ENCODE results near the gene ADIPOQ. TPM values are rescaled to one million over a fixed set of nuclear protein-coding genes. Genes with fewer than 3 reads are reported as not detected.
"Not testable (repeated sequence)": the region's sequence is repeated elsewhere in the genome, so short reads cannot be mapped to it uniquely, and the experiment has no call there.

ADIPOQ gene
- total and polyA plus RNA-seq, 8 donors: 0.03 to 0.10 (median 0.06) TPM; not detected in 4

DNA sequence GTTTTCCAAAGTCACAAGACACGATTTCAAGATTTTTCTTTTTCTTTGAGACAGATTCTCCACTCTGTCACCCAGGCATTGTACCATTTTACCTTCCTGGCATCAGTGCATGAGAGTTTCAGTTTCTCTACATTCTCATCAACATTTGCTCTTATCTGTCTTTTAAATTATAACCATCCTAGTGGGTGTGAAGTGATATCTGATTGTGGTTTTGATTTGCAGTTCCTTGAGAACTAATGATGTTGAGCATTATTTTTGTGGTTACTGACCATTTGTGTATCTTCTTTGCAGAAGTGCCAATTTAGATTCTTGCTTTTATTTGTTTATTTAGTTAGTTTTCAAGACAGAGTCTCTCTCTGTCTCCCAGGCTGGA, 41.2 kb downstream of the ADIPOQ start:
- no peak overlapping the region for H3K27ac ChIP-seq
- DNase-seq (no peak), ATAC-seq (no peak)
- no peak overlapping the region for H3K4me3 ChIP-seq
- TF ChIP-seq, protein P1, sequence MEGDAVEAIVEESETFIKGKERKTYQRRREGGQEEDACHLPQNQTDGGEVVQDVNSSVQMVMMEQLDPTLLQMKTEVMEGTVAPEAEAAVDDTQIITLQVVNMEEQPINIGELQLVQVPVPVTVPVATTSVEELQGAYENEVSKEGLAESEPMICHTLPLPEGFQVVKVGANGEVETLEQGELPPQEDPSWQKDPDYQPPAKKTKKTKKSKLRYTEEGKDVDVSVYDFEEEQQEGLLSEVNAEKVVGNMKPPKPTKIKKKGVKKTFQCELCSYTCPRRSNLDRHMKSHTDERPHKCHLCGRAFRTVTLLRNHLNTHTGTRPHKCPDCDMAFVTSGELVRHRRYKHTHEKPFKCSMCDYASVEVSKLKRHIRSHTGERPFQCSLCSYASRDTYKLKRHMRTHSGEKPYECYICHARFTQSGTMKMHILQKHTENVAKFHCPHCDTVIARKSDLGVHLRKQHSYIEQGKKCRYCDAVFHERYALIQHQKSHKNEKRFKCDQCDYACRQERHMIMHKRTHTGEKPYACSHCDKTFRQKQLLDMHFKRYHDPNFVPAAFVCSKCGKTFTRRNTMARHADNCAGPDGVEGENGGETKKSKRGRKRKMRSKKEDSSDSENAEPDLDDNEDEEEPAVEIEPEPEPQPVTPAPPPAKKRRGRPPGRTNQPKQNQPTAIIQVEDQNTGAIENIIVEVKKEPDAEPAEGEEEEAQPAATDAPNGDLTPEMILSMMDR (IDR thresholded peaks at IDR 0.05): no peak
- H3K9me3 ChIP-seq: no peaks in the 10 kb centered on the region
- no peaks in the 10 kb centered on the region for H3K27me3 ChIP-seq
- H3K36me3 ChIP-seq: no peaks in the 10 kb centered on the region
- no peaks in the 10 kb centered on the region for H3K4me1 ChIP-seq
- intact Hi-C loops (cut with DNase I): no loop called here

- intact Hi-C loops (cut with DNase I): not testable (repeated sequence)
Measured at GRCh38 chr3:186884868-186885267, 42.4 kb downstream of the ADIPOQ start.

GRCh38 chr3:186886202-186886981, 43.9 kb downstream of the ADIPOQ start:
- Histone ChIP-seq H3K27me3 (no peaks in the 10 kb centered on the region), H3K4me1 (no peaks in the 10 kb centered on the region), H3K27ac (no peak overlapping the region), H3K36me3 (no peaks in the 10 kb centered on the region), H3K9me3 (no peaks in the 10 kb centered on the region), H3K4me3 (no peak overlapping the region)
- ATAC-seq (no peak), DNase-seq (no peak)
- TF ChIP-seq, protein P1 (IDR thresholded peaks at IDR 0.05): no peak
- intact Hi-C loops (cut with DNase I): no loop called here

More at GRCh38 chr3:186884868-186885267, 42.4 kb downstream of the ADIPOQ start:
- not testable (repeated sequence) for H3K4me1 ChIP-seq, H3K36me3 ChIP-seq, H3K9me3 ChIP-seq, ATAC-seq, H3K27ac ChIP-seq, DNase-seq, H3K4me3 ChIP-seq, H3K27me3 ChIP-seq

DNA sequence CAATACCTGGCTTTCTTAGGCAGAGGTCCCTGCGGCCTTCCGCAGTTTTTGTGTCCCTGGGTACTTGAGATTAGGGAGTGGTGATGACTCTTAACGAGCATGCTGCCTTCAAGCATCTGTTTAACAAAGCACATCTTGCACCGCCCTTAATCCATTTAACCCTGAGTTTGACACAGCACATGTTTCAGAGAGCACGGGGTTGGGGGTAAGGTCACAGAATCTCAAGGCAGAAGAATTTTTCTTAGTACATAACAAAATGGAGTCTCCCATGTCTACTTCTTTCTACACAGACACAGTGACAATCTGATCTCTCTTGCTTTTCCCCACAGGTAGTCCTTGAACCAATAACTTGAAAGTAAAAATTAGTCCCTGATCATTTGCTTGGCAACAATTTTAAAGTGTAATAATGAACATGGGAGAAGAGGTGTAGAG, 45.0 kb downstream of the ADIPOQ start:
- ATAC-seq; H3K27me3 ChIP-seq; H3K4me3 ChIP-seq; H3K36me3 ChIP-seq; H3K27ac ChIP-seq; DNase-seq; H3K9me3 ChIP-seq; intact Hi-C loops (cut with DNase I); H3K4me1 ChIP-seq: not testable (repeated sequence)

GRCh38 chr3:186888569-186888968, 46.1 kb downstream of the ADIPOQ start:
- no peak overlapping the region for H3K27ac ChIP-seq
- H3K27me3 ChIP-seq: no peaks in the 10 kb centered on the region
- DNase-seq (no peak), ATAC-seq (no peak)
- H3K4me1 ChIP-seq: no peaks in the 10 kb centered on the region
- no peaks in the 10 kb centered on the region for H3K36me3 ChIP-seq
- TF ChIP-seq, protein P1 (IDR thresholded peaks at IDR 0.05): no peak
- no peaks in the 10 kb centered on the region for H3K9me3 ChIP-seq
- no peak overlapping the region for H3K4me3 ChIP-seq
- intact Hi-C loops (cut with DNase I): no loop called here

DNA sequence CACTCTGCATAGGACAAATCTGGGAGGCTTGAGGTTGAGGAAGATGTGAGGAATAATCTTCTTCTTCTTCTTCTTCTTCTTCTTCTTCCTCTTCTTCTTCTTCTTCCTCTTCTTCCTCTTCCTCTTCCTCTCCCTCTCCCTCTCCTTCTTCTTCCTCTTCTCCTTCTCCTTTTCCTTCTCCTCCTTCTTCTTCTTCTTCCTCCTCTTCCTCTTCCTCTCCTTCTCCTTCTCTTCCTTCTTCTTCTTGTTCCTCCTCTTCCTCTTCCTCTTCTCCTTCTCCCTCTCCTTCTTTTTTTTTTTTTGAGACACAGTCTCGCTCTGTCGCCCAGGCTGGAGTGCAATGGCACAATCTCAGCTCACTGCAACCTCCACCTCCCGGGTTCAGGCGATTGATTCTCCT, 47.2 kb downstream of the ADIPOQ start:
- H3K4me1 ChIP-seq; H3K4me3 ChIP-seq; H3K27me3 ChIP-seq; intact Hi-C loops (cut with DNase I); ATAC-seq; H3K27ac ChIP-seq; H3K9me3 ChIP-seq; H3K36me3 ChIP-seq; DNase-seq: not testable (repeated sequence)

- Histone ChIP-seq H3K4me1 (no peaks in the 10 kb centered on the region), H3K9me3 (no peaks in the 10 kb centered on the region), H3K27ac (no peak overlapping the region), H3K4me3 (no peak overlapping the region), H3K36me3 (no peaks in the 10 kb centered on the region), H3K27me3 (no peaks in the 10 kb centered on the region)
- TF ChIP-seq, protein P1 (IDR thresholded peaks at IDR 0.05): no peak
- intact Hi-C loops (cut with DNase I): no loop called here
- ATAC-seq: peak; percentile 73
- DNase-seq: peak in 1 of 4 donors; percentile 35
Measured at GRCh38 chr3:186890911-186891310, 48.4 kb downstream of the ADIPOQ start.

DNA sequence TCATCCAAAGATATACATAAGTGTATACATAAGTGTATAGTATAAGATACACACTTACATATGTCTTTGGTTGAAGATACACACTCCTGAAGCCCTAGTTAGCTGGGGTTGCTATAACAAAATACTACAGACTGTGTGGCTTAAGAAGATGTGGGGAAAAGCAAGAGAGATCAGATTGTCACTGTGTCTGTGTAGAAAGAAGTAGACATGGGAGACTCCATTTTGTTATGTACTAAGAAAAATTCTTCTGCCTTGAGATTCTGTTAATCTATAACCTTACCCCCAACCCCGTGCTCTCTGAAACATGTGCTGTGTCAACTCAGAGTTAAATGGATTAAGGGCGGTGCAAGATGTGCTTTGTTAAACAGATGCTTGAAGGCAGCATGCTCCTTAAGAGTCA, 50.6 kb downstream of the ADIPOQ start:
- H3K27me3 ChIP-seq; H3K9me3 ChIP-seq; H3K4me3 ChIP-seq; DNase-seq; H3K27ac ChIP-seq; ATAC-seq; H3K36me3 ChIP-seq; intact Hi-C loops (cut with DNase I); H3K4me1 ChIP-seq: not testable (repeated sequence)
